NB4 (cell line): Measurements from ENCODE around the gene CYBB.

ENCODE experiments used
- POLR2A ChIP-seq: IDR thresholded peaks from 2 replicates; pipeline ENCODE4 v1.6.1; 2011; ENCODE audit warnings: mild to moderate bottlenecking; ENCODE audit not compliant: insufficient read length; ENCODE audit errors: extremely low read depth
- TF ChIP-seq, protein P1 (sequence below): IDR thresholded peaks from one replicate; pipeline ENCODE4 v1.5.1; 2012; ENCODE audit warnings: low read depth, low read length

DNA sequence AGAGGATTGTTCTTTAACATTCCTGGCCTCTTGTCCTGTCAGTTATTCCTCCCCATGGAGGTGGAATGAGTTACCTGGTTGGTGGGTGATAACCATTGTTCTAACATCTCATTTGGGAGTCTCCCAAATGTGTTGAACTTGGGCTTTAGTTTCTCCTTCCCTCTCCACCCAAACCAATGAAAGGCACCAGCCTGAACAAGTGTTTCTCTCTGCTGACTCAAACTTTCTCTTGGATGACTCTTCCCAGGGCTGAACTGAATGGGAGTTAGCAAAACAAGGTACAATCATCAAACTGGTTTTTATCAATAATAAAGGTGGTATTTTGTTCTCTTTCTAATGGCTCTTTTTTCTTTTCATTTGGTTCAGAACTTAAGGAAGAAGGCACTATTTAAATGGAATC, 64.8 kb downstream of the CYBB start:
- TF ChIP-seq, protein P1, sequence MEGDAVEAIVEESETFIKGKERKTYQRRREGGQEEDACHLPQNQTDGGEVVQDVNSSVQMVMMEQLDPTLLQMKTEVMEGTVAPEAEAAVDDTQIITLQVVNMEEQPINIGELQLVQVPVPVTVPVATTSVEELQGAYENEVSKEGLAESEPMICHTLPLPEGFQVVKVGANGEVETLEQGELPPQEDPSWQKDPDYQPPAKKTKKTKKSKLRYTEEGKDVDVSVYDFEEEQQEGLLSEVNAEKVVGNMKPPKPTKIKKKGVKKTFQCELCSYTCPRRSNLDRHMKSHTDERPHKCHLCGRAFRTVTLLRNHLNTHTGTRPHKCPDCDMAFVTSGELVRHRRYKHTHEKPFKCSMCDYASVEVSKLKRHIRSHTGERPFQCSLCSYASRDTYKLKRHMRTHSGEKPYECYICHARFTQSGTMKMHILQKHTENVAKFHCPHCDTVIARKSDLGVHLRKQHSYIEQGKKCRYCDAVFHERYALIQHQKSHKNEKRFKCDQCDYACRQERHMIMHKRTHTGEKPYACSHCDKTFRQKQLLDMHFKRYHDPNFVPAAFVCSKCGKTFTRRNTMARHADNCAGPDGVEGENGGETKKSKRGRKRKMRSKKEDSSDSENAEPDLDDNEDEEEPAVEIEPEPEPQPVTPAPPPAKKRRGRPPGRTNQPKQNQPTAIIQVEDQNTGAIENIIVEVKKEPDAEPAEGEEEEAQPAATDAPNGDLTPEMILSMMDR, result no peak
- no peak for TF ChIP-seq POLR2A
